HCT116 (cell line): ENCODE data around the gene PLCL2. TPM values are rescaled to one million over a fixed set of nuclear protein-coding genes. Genes with fewer than 3 reads are reported as not detected.

ENCODE experiments used
- ATAC-seq: fragments of 200-7000 bp; cut with Tn5 transposase; 2 replicates; pipeline ENCODE4 v1.9.1; 2020; ENCODE audit warnings: mild to moderate bottlenecking, moderate library complexity
- BruUV-seq: library from RNA; stranded (reverse); fragments of 400-500 nt; replicated peaks from 2 replicates; lab custom pipeline; 2021; lab: Mats Ljungman, UMichigan
- CTCF ChIA-PET: fragments of 300-600 bp; sonication (Branson Sonifier 250); formaldehyde crosslinking; loops from one replicate; lab custom pipeline; 2021; ENCODE audit warnings: antibody characterized with exemption; lab: Charles Lee
- POLR2A ChIA-PET: fragments of 300-600, 350-600 bp; sonication (Branson Sonifier 250); formaldehyde crosslinking; loops from one replicate; lab custom pipeline; 2021; ENCODE audit warnings: antibody characterized with exemption; lab: Charles Lee
- RAD21 ChIA-PET, 2 experiments: fragments of 300-600 bp; sonication (Branson Sonifier 250); formaldehyde crosslinking; loops; one replicate each; lab custom pipeline; 2023; ENCODE audit warnings: low total read pairs in 2 of 2; ENCODE audit not compliant: uncharacterized antibody in 2 of 2, unreplicated experiment in 2 of 2, low non-redundant PET in 1 of 2; lab: Charles Lee
- DNase-seq: peaks from one replicate; pipeline ENCODE4 v3.0.0-alpha.2; 2010; ENCODE audit warnings: low read depth, low spot score
- H2AFZ ChIP-seq: fragments of 200-600 bp; shearing (Covaris generic), sonication (generic); 2 replicates; pipeline ENCODE4 v1.6.1; 2017; ENCODE audit warnings: low read depth, mixed run types, mixed read lengths, antibody characterized with exemption, low read length; ENCODE audit not compliant: poor library complexity, severe bottlenecking
- H3K27ac ChIP-seq: 2 replicates; pipeline ENCODE4 v1.5.1; 2012; ENCODE audit warnings: low read depth, low read length
- H3K27me3 ChIP-seq: fragments of 200-600 bp; sonication (generic); 2 replicates; pipeline ENCODE4 v1.6.1; 2016; ENCODE audit warnings: mixed run types, low read length, mixed read lengths; ENCODE audit not compliant: insufficient read depth
- H3K36me3 ChIP-seq, 2 experiments: fragments of 200-500 bp in 1 of 2; fragments of 200-600 bp in 1 of 2; sonication (Bioruptor generic) in 1 of 2; sonication (generic) in 1 of 2; 2 replicates each; pipeline versions ENCODE4 v1.5.1 to v1.6.1; 2014 to 2016; ENCODE audit warnings: low read length in 2 of 2, inconsistent platforms in 1 of 2, mixed read lengths in 1 of 2, mixed run types in 1 of 2; ENCODE audit not compliant: insufficient read depth in 2 of 2, control insufficient read depth in 1 of 2
- H3K4me1 ChIP-seq, 2 experiments: fragments of 200-600 bp in 1 of 2; sonication (generic) in 1 of 2; 2 replicates each; pipeline versions ENCODE4 v1.5.1 to v1.6.1; 2012 to 2017; ENCODE audit warnings: low read length in 2 of 2, inconsistent platforms in 1 of 2, mild to moderate bottlenecking in 1 of 2, mixed read lengths in 1 of 2, mixed run types in 1 of 2, moderate library complexity in 1 of 2; ENCODE audit not compliant: insufficient read depth in 2 of 2, control insufficient read depth in 1 of 2
- H3K4me2 ChIP-seq: fragments of 200-600 bp; sonication (generic); 2 replicates; pipeline ENCODE4 v1.6.1; 2017; ENCODE audit warnings: mixed run types, low read length, mixed read lengths
- H3K4me3 ChIP-seq, 2 experiments: fragments of 200-600 bp in 1 of 2; sonication (generic) in 1 of 2; replicated peaks in 1 of 2; 2 replicates each; pipeline ENCODE4 v1.5.1; 2011 to 2016; ENCODE audit warnings: low read length in 2 of 2, control low read depth in 1 of 2, low read depth in 1 of 2, mild to moderate bottlenecking in 1 of 2, mixed read lengths in 1 of 2, mixed run types in 1 of 2
- H3K79me2 ChIP-seq: fragments of 200-600 bp; sonication (generic); 2 replicates; pipeline ENCODE4 v1.6.1; 2017; ENCODE audit warnings: mild to moderate bottlenecking, mixed run types, low read length, moderate library complexity, mixed read lengths; ENCODE audit not compliant: insufficient read depth
- H3K9ac ChIP-seq: fragments of 200-600 bp; sonication (generic); 2 replicates; pipeline ENCODE4 v1.6.1; 2016; ENCODE audit warnings: low read length, mixed read lengths
- H3K9me2 ChIP-seq: fragments of 200-600 bp; sonication (generic), shearing (Covaris generic); 2 replicates; pipeline ENCODE4 v1.6.1; 2017; ENCODE audit warnings: mixed run types, mild to moderate bottlenecking, moderate library complexity; ENCODE audit not compliant: insufficient read depth
- H3K9me3 ChIP-seq, 2 experiments: fragments of 200-500 bp in 1 of 2; fragments of 200-600 bp in 1 of 2; sonication (Bioruptor generic) in 1 of 2; sonication (generic) in 1 of 2; 2 replicates each; pipeline ENCODE4 v1.6.1; 2014 to 2017; ENCODE audit warnings: low read length in 2 of 2, mixed read lengths in 2 of 2, inconsistent platforms in 1 of 2, low read depth in 1 of 2, mild to moderate bottlenecking in 1 of 2, mixed run types in 1 of 2, moderate library complexity in 1 of 2; ENCODE audit not compliant: control insufficient read depth in 1 of 2, insufficient read depth in 1 of 2
- H4K20me1 ChIP-seq: fragments of 200-600 bp; sonication (generic), shearing (Covaris generic); 2 replicates; pipeline ENCODE4 v1.6.1; 2017; ENCODE audit warnings: mixed run types, mild to moderate bottlenecking, moderate library complexity; ENCODE audit not compliant: insufficient read depth
- EZH2 ChIP-seq: fragments of 200-600 bp; sonication (generic); IDR thresholded peaks from 2 replicates; pipeline ENCODE4 v1.6.1; 2017; ENCODE audit warnings: antibody characterized with exemption, mixed run types
- EZH2phosphoT487 ChIP-seq: fragments of 200-600 bp; IDR thresholded peaks from 2 replicates; pipeline ENCODE4 v1.6.1; 2018; ENCODE audit warnings: antibody characterized with exemption, borderline replicate concordance
- JUND ChIP-seq: IDR thresholded peaks from 2 replicates; pipeline ENCODE4 v1.6.1; 2012
- RAD21 ChIP-seq: IDR thresholded peaks from 2 replicates; pipeline ENCODE4 v1.6.1; 2012; ENCODE audit warnings: low read depth, mild to moderate bottlenecking
- REST ChIP-seq: IDR thresholded peaks from 2 replicates; pipeline ENCODE4 v1.6.1; 2012; ENCODE audit warnings: low read depth
- intact Hi-C: fragments of 100-400 bp; cut with micrococcal nuclease; formaldehyde crosslinking; loops from 2 replicates; pipeline ENCODE4 v1.10.0; 2022
- total RNA-seq: library from RNA; stranded (reverse); gene quantifications from one replicate; pipeline ENCODE4 v1.2.1, GENCODE V29; 2021; ENCODE audit not compliant: unreplicated experiment

Gene PLCL2
- total RNA-seq, 1 experiment from 2014 or later = 2.2 TPM

- Histone ChIP-seq H3K4me3 (no peak overlapping the region), H3K4me1 (peaks cover 0 to 5% of the 10 kb centered on the region in 2 experiments; a peak in 1 of 4 replicates), H2AFZ (no peak overlapping the region), H3K27me3 (no peaks in the 10 kb centered on the region), H3K9me3 (no peaks in the 10 kb centered on the region), H3K79me2 (no peaks in the 10 kb centered on the region), H3K36me3 (no peaks in the 10 kb centered on the region), H3K4me2 (no peak overlapping the region), H3K27ac (no peak overlapping the region), H4K20me1 (no peaks in the 10 kb centered on the region), H3K9ac (no peak overlapping the region), H3K9me2 (no peaks in the 10 kb centered on the region)
- DNase-seq (no peak), ATAC-seq (no peak)
- intact Hi-C loops = no loop called here
- BruUV-seq = no TSS peak
- ChIA-PET POLR2A (no interaction called here), RAD21 (no interaction called here), CTCF (no interaction called here)
- no peak for TF ChIP-seq EZH2
- no peak for TF ChIP-seq EZH2phosphoT487
These were observed 178.0 kb downstream of the PLCL2 start for GRCh38 chr3:17062736-17063135.

DNA sequence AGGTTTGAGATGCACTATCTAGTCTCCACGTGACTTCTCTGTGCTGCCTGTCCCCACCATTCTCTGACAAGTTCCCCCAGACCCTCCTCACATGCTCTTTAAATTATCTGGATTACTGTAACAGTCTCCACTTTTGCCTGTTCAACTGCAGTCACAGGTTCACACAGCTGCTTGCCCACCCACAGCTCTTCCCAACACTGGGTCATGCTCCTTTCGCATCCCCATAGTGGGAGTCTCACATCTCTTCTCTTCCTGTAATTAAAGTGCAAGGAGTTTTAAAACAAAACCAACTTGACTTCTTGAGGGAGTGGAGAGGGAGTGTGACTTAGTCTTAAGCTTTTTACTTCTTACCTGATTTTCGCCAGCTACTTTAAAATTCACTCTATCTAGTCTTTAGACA lies 178.8 kb downstream of the PLCL2 start:
- DNase-seq (no peak), ATAC-seq (no peak)
- H3K9ac ChIP-seq = no peak overlapping the region
- ChIA-PET POLR2A (no interaction called here), CTCF (no interaction called here), RAD21 (no interaction called here)
- no peak overlapping the region for H2AFZ ChIP-seq
- no peak overlapping the region for H3K4me3 ChIP-seq
- H3K4me2 ChIP-seq = no peak overlapping the region
- H4K20me1 ChIP-seq = no peaks in the 10 kb centered on the region
- no TSS peak for BruUV-seq
- H3K9me3 ChIP-seq = no peaks in the 10 kb centered on the region
- H3K9me2 ChIP-seq = no peaks in the 10 kb centered on the region
- no peaks in the 10 kb centered on the region for H3K36me3 ChIP-seq
- H3K79me2 ChIP-seq = no peaks in the 10 kb centered on the region
- no peaks in the 10 kb centered on the region for H3K27me3 ChIP-seq
- intact Hi-C loops = no loop called here
- no peak overlapping the region for H3K27ac ChIP-seq
- TF ChIP-seq RAD21 (no peak), REST (no peak), EZH2phosphoT487 (no peak), JUND (no peak), EZH2 (no peak)
- peaks cover 0 to 5% of the 10 kb centered on the region in 2 experiments; a peak in 1 of 4 replicates for H3K4me1 ChIP-seq
